Skin epidermis (tissue), 12 donors: ENCODE data around the gene DNAJC21.
"Not testable (repeated sequence)": the region's sequence is repeated elsewhere in the genome, so short reads cannot be mapped to it uniquely, and the experiment has no call there.

Source experiments
- H3K27ac ChIP-seq, 21 experiments: fragments of 200-600 bp; sonication (generic) in 11 of 21; one replicate each; pipeline ENCODE4 v1.5.0; 2020; ENCODE audit warnings: mild to moderate bottlenecking in 3 of 21, inconsistent platforms in 2 of 21, moderate library complexity in 2 of 21
- H3K4me3 ChIP-seq, 7 experiments: fragments of 200-600 bp; sonication (generic) in 2 of 7; one replicate each; pipeline ENCODE4 v1.5.0; 2020; ENCODE audit warnings: inconsistent platforms in 2 of 7, mild to moderate bottlenecking in 2 of 7, moderate library complexity in 1 of 7

Gene DNAJC21

DNA sequence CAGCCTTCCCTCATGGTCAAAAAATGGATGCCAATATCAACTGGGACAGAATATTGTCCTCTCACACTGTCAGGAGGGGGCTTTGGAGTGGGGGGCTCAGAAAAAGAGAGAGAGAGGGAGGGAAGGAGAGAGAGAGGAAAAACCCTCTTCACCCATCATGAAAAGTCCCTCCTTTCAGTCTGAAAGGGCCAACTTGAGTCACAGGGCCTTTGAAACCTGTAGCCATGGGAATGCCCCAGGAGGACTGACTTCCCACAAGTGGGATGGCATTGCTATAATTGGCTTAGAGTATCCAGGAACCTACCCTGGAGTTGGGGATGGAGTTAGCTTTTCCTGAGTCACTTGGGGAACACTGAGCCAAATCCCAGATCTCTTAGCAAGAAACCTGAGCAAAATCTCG, 41.2 kb downstream of the DNAJC21 start:
- Histone ChIP-seq H3K4me3 (no peak overlapping the region), H3K27ac (no peak overlapping the region)

DNA sequence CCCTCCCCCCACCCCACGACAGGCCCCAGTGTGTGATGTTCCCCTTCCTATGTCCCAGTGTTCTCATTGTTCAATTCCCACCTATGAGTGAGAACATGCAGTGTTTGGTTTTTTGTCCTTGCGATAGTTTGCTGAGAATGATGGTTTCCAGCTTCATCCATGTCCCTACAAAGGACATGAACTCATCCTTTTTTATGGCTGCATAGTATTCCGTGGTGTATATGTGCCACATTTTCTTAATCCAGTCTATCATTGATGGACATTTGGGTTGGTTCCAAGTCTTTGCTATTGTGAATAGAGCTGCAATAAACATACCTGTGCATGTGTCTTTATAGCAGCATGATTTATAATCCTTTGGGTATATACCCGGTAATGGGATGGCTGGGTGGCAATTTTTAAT, 42.3 kb downstream of the DNAJC21 start:
- H3K4me3 ChIP-seq, H3K27ac ChIP-seq: not testable (repeated sequence)

DNA sequence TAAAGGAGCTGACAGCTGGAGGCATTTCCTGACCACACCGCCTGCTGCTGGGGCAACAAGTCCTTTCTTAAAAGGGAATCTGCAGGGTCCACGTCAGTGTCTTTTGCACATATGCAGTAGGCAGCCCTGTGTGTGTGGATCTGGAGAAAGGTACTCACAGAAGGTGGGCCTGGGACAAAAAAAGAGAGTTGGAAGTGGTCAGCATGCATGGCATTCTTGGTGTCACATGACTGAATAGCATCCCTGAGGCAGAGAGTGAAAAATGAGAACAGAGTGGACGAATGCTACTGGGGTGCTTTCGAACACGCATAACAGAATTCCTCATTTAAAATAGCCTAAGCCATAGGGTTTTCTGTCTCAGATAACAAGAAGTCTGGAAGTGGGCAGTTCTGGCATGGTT, 47.0 kb downstream of the DNAJC21 start:
- Histone ChIP-seq H3K4me3 (no peak overlapping the region), H3K27ac (no peak overlapping the region)

DNA sequence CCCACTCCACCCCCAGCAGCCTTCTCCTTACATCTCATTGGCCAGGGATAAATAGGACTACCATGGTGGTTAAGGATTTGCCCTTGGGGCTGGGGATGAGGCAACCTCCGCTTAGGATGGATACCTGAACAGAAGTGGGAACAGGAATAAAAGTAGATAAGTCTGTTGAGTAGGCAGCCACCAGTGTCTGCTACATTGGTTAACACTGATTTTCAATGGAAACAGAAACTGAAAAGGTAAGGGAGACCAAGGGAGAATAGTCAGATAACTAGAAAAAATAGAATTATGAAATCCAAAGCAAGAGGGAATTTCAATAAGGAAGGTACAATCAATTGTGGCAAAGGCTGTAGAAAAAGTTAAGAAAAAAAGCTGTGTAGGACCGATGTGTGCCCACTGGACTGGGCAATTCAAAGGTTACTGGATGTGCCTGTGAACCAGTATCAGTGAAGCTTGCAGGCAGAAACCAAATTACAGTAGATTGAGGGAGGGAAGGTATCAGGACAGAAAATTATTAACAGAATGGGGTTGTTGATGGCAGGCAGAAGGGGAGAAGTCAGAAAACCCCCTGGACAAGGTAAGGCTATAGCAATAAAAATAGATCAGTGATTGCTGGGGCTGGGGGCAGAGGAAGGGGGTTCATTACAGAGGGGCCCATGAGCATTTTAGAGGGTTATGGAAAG, 48.7 kb downstream of the DNAJC21 start:
- H3K4me3 ChIP-seq: no peak overlapping the region

DNA sequence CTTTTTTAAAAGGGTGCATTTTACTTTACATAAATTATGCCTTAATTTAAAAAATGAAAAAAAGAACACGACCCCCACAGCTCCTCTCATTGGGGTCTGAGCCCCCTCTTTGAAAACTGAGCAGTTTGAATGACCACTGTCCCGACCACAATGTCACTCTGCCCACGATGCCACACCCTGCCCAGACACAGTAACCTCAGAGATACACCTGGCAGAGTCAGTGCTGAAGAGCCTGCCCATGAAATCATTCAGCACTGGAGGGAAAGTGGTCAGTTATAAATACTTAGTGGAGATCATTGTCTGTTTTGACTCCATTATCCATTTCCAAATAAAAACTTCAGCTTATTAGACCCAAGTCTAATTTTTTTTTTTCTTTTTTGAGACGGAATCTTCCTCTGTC, 49.3 kb downstream of the DNAJC21 start:
- Histone ChIP-seq H3K4me3 (no peak overlapping the region), H3K27ac (no peak overlapping the region)

More for the DNA sequence above, 48.7 kb downstream of the DNAJC21 start:
- H3K27ac ChIP-seq: no peak overlapping the region

DNA sequence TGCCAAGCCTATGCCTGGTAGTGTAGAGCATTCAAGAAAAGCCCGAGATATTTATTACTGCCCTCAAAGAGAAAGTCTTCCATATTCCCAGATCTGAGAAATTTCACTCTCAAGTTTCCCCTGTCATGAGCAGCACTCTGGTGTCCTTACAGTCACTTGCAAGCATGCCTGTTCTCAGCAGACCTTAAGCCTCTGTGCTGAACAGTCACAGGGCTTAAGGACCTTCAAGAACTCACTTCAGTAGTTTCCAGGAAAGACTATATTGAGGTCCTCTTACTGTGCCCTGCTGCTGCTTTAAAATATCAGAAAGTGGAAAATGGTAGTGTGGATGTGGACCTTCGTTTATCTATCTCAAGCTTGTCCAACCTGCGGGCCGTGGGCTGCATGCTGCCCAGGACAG, 53.5 kb downstream of the DNAJC21 start:
- H3K27ac ChIP-seq: no peak overlapping the region
- no peak overlapping the region for H3K4me3 ChIP-seq

DNA sequence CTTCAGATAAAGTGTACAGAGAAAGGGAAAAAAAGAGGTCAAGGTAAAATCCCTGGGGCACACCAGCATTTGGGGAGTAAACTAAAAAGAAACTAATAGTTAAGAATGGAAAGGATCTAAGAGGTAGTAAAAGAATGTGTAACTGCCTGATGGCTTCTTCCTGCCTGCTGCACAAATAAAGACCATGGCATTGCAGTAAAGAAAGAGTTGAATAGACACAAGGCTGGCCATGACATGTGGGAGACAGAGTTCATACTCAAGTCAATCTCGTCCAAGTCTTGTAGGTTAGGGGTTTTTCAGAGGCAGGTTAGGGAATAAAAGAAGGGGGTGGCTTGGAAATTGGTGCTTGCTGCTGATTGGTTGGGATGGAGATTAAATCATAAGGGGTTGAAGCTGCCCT, 57.6 kb downstream of the DNAJC21 start:
- Histone ChIP-seq H3K27ac (no peak overlapping the region), H3K4me3 (no peak overlapping the region)

DNA sequence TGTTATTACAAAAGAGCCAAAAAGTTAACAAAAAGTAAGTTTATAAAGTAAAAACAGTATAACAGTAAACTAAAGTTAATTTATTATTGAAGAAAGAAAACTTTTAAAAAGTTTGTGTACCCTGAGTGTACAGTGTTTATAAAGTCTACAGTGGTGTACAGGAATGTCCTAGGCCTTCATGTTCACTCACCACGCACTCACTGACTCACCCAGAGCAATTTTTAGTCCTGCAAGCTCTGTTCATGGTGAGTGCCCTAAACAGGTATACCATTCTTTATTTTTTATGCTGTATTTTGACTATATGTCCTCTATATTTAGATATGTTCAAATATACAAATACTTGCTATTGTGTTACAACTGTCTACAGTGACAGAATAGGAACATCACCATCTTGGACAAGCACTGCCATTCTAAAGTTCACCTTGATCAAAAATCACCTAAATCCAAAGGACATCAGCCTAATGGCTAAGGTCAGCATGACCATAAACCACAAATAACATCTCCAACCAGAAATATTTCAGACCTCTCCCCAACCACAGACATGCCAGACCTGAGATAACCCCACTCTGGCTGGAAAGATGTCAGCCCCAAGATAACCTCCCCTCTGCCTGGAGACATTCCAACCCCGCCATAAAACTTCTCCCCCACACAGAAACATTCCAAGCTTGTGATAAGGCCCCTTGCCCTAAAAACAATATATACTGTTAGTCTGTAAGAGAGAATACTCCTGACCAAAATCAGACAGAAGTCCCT, 62.3 kb downstream of the DNAJC21 start:
- H3K27ac ChIP-seq: no peak overlapping the region
- H3K4me3 ChIP-seq: no peak overlapping the region

DNA sequence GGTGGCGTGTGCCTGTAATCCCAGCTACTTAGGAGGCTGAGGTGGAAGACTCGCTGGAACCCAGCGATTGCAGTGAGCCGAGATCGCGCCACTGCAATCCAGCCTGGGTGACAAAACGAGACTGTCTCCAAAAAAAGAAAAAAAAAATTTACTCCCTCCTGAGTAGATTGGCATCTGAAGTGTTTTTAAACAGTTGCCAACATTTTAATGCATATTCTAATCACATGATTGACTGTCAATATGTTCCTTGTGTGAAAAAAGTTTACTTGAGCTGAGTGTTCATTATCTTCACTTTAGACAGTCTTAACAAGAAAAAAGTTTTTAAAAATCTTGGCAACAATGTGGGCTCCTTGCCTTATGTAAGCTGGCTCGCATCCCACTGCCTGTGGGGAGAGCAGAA, 64.6 kb downstream of the DNAJC21 start:
- H3K4me3 ChIP-seq: no peak overlapping the region

DNA sequence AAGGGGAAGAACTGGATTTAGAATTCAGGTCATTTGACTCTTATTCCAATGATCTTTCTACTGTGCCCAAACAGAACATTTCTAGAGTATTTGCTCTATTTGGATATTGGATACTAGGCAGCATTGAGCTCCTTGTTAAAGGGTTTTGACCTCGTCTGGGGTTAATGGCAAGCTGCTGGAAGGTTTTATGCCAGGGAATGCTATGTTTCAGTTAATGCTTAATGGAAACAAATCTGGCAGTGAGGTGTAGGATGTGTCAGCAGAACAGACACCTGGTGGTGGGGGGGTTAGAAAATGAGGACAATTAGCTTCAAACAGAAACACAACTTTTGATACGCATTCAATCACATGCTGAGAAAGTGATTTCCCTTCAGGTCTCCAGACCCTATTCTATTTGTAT, 66.9 kb downstream of the DNAJC21 start:
- H3K4me3 ChIP-seq: no peak overlapping the region
- H3K27ac ChIP-seq: no peak overlapping the region

More for the DNA sequence above, 64.6 kb downstream of the DNAJC21 start:
- H3K27ac ChIP-seq: no peak overlapping the region

DNA sequence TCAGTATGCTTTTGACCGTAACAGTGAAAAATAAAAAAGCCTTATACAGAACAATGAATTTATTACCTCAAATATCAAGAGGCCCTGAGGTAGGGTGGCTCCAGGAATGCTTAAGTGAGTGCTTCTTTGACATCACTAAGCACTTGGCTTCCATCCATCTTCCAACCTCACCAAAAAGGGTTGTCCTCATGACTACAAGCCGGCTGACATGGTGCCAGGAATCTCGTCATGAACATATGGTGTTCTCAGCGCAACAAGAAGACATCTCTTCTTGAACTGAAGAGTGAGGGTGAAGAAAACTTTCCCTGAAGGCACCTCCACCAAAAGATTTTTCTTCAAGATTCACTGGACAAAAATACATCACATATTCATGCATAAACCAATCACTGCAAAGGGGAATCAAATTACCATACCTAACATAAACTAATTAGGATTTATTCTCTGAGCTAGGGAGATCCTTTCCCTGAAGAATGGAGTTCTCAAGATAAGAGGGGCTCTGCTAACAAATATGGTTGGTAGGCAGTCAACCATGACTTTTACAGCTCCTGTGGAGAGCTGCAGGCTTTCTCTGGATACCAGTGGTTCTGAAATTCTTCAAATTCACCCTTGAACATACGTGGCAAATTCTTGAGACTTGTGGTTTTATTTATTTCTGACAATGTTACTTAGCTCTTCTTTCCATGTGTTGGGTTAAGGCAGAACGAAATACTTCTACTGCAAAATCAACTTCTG, 68.9 kb downstream of the DNAJC21 start:
- Histone ChIP-seq H3K4me3 (no peak overlapping the region), H3K27ac (no peak overlapping the region)

DNA sequence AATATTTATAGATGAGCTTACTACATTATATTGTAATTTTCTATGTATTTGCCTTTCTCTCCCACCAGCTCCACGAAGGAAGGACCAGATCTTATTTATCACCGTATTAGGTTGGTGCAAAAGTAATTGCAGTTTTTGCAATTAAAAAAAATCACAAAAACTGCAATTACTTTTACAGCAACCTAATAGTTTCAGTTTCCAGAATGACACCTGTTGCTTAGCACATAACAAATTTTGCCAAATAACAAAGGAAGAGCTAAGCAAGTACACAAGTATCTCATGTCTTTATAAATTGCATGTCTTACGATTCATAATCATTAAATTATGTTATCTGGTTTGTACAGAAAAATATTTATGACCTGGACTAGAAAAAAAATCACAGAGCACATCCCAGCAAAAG, 72.5 kb downstream of the DNAJC21 start:
- Histone ChIP-seq H3K27ac (no peak overlapping the region), H3K4me3 (no peak overlapping the region)

DNA sequence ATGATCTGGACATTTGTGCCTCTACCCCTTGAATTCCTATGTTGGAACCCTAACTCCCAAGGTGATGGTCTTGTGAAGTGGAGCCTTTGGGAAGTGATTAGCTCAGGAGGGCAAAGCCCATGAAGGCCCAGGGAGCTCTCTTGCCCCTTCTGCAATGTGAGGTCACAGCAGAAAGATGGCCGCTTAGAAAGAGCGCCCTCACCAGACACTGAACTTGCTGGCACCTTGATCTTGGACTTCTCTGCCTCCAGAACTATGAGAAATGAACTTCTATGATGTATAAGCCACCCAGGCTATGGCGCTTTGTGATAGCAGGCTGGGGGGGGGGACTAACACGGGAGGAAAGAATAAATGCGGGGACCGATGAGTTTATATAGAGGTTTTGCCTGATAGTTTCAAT, 73.1 kb downstream of the DNAJC21 start:
- Histone ChIP-seq H3K27ac (no peak overlapping the region), H3K4me3 (no peak overlapping the region)

DNA sequence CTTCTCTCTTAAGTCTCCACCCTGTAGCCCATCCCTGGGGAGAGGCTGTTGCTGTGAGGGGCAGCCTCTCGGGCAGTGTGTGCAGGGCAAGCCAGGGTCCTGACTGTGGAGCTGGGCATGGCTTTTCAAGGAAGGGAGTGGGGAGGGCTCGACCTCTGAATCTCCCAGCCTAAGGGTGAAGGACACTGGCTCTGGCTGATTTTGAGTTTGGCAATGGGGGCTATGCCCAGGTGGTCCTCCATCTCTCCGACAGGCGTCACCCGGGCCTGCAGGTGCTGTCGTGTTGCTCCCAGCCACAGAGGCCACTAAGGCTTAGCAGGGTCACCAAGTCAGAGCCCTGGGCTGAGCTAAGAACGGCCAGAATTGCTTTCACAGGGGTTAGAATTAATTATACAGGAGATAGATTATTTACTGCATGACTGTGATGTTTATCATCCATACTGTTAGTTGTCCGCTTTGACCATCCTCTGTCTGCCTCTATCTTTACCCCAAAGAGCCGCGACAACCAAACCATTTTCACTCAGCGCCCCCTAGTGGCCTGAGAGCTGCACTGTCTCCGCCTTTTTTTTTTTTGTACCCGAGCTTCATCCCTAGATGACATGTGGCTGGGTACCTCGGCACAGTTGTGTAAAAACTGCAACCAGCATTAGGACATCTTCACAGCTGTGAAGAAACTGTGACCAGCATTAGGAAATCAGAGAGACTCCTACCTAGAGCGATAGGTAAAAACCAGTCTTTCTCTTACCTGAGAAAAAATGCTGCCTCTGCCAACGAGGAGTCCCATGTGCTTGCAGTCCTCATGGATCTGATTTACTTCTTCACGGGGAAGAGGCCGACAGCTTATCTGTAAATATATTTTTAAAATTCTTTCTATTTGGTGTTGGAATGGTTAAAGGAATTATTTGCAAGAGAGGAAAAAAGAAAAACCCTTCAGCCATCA, 73.9 kb downstream of the DNAJC21 start:
- Histone ChIP-seq H3K4me3 (no peak overlapping the region), H3K27ac (no peak overlapping the region)

DNA sequence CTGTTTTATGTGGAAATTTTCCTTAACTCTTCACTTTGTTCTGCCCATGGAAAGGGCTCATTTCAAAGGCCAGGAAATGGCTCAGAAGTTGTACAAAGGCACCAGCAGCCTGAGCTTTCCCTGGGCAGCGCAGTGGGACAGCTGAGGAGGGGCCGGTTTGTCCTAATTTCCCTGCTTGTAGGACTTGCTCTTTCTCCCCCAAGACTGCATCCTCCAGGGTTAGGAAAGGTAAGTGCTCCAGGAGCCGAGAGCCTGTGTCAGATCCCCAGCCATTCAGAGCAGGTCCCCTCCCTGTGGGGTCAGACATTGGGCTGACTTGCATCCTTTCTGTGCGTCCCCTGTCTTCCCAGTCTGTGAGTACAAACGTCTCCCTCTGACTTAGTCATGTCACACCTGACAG, 74.8 kb downstream of the DNAJC21 start:
- Histone ChIP-seq H3K4me3 (no peak overlapping the region), H3K27ac (no peak overlapping the region)

DNA sequence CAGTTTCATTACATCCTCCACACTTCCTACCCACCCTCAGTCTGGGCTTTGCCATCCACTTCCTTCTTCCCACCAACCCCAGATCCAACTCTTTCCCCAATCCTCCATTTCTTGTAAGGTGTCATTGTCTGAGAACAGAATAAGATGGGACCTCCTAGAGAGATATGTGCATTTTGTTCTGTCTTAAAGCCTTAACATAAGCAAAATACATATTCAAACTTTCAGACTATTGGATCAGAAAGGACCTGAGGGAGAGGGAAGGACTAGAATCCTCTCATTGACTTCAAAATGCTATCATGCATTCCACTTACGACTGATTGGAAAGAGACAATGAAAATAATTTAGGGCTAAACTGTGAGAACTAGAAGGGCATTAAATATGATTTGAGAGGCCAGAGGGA, 75.4 kb downstream of the DNAJC21 start:
- H3K27ac ChIP-seq: no peak overlapping the region
- H3K4me3 ChIP-seq: no peak overlapping the region
